GM23248 (cell line): ENCODE data around the gene SLC18A3. TPM values are rescaled to one million over a fixed set of nuclear protein-coding genes. Genes with fewer than 3 reads are reported as not detected.

ENCODE experiments used
- DNase-seq: peaks from one replicate; pipeline ENCODE4 v3.0.0-alpha.2; 2015
- H2AFZ ChIP-seq: fragments of 200-600 bp; sonication (generic); 2 replicates; pipeline ENCODE4 v1.6.1; 2016; ENCODE audit warnings: antibody characterized with exemption
- H3F3A ChIP-seq: fragments of 200-600 bp; sonication (generic); 2 replicates; pipeline ENCODE4 v1.6.1; 2016; ENCODE audit warnings: mild to moderate bottlenecking, antibody characterized with exemption, mixed run types; ENCODE audit not compliant: insufficient read depth
- H3K27ac ChIP-seq: fragments of 200-600 bp; sonication (generic); 2 replicates; pipeline ENCODE4 v1.5.1; 2016; ENCODE audit warnings: mild to moderate bottlenecking
- H3K27me3 ChIP-seq: fragments of 200-600 bp; sonication (generic); replicated peaks from 2 replicates; pipeline ENCODE4 v1.6.1; 2016; ENCODE audit warnings: mild to moderate bottlenecking; ENCODE audit not compliant: insufficient read depth
- H3K36me3 ChIP-seq: fragments of 200-600 bp; sonication (generic); 2 replicates; pipeline ENCODE4 v1.6.1; 2016; ENCODE audit warnings: low read depth, mild to moderate bottlenecking
- H3K4me1 ChIP-seq: fragments of 200-600 bp; sonication (generic); 2 replicates; pipeline ENCODE4 v1.6.1; 2016; ENCODE audit warnings: mild to moderate bottlenecking; ENCODE audit not compliant: insufficient read depth
- H3K4me2 ChIP-seq: fragments of 200-600 bp; sonication (generic); one replicate; pipeline ENCODE4 v1.6.1; 2016; ENCODE audit warnings: mild to moderate bottlenecking; ENCODE audit not compliant: unreplicated experiment
- H3K4me3 ChIP-seq: fragments of 200-600 bp; sonication (generic); 2 replicates; pipeline ENCODE4 v1.5.1; 2016; ENCODE audit warnings: mild to moderate bottlenecking
- H3K79me2 ChIP-seq: fragments of 200-600 bp; sonication (generic); 2 replicates; pipeline ENCODE4 v1.6.1; 2016; ENCODE audit warnings: mild to moderate bottlenecking; ENCODE audit not compliant: insufficient read depth
- H3K9ac ChIP-seq: fragments of 200-600 bp; sonication (generic); 2 replicates; pipeline ENCODE4 v1.6.1; 2016; ENCODE audit warnings: mild to moderate bottlenecking
- H3K9me2 ChIP-seq: fragments of 200-600 bp; sonication (generic); 2 replicates; pipeline ENCODE4 v1.6.1; 2016; ENCODE audit warnings: mixed run types, mild to moderate bottlenecking, moderate library complexity; ENCODE audit not compliant: insufficient read depth
- H3K9me3 ChIP-seq: fragments of 200-600 bp; sonication (generic); one replicate; pipeline ENCODE4 v1.6.1; 2017; ENCODE audit warnings: low read depth
- H4K20me1 ChIP-seq: fragments of 200-600 bp; sonication (generic); 2 replicates; pipeline ENCODE4 v1.6.0; 2016; ENCODE audit not compliant: insufficient read depth
- EZH2 ChIP-seq: fragments of 200-600 bp; sonication (generic); IDR thresholded peaks from 2 replicates; pipeline ENCODE4 v1.6.1; 2018; ENCODE audit warnings: antibody characterized with exemption, mild to moderate bottlenecking; ENCODE audit not compliant: insufficient read depth, poor library complexity, severe bottlenecking
- EZH2phosphoT487 ChIP-seq: fragments of 200-600 bp; sonication (generic); IDR thresholded peaks from 2 replicates; pipeline ENCODE4 v1.6.1; 2018; ENCODE audit warnings: antibody characterized with exemption, moderate library complexity, mild to moderate bottlenecking, low read depth; ENCODE audit not compliant: insufficient read depth
- WGBS, 2 experiments: methylation state at CpG; one replicate each; pipeline ENCODE4 v1.1.6; 2015 to 2017; ENCODE audit warnings: low lambda C conversion rate in 2 of 2, low coverage in 1 of 2; ENCODE audit errors: missing lambda C conversion rate in 2 of 2; 5-methylcytosine and 5-hydroxymethylcytosine counted together
- in situ Hi-C: fragments of 300-500 bp; cut with MboI; formaldehyde crosslinking; loops from 2 replicates; pipeline ENCODE4 v1.15.0; 2020
- polyA plus RNA-seq: library from polyadenylated mRNA; unstranded; fragments of >200 nt; fragmentation: Nextera tagmentation; extraction: Ambion mirVana; gene quantifications from 2 replicates; pipeline ENCODE4 v1.2.1, GENCODE V29; 2016
- total RNA-seq: library from RNA; depleted of rRNA; stranded (reverse); fragments of >200 nt; shearing (Covaris generic); gene quantifications from 2 replicates; pipeline ENCODE4 v1.2.3, GENCODE V29; 2014

Gene SLC18A3
- total and polyA plus RNA-seq, 2 experiments from 2014 or later: not detected

DNA sequence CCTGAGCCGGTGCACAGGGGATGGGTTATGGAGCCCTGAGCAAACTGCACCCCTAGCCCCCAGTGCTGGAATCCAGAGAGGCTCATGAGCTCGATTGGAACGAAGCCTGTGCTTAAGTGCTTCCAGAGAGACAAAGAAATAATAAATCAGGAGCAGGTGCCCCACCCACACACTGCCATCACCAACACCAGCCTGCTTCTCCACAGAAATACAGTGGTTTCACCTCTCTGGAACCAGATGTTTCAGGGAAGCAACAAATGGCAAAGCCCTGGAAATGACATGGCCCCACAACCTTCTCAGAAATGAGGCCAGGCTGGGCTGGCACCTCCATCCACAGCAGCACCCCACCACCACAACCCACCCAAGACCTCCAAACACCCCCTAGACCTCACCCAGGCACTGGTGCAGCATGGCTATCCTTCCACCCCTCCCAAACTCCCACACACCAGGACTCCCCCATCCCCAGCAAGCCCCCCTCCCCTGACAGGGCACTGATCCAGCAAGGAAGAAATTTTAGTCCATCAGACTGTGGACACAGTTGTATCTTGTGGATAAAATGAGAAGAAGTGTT, 4.1 kb upstream of the SLC18A3 start:
- TF ChIP-seq EZH2phosphoT487 (no peak), EZH2 (no peak)
- Histone ChIP-seq H3K9me2 (no peaks in the 10 kb centered on the region), H2AFZ (no peak overlapping the region), H3K4me2 (no peak overlapping the region), H4K20me1 (no peaks in the 10 kb centered on the region), H3K27ac (no peak overlapping the region), H3K4me3 (no peak overlapping the region), H3F3A (no peaks in the 10 kb centered on the region), H3K36me3 (no peaks in the 10 kb centered on the region), H3K4me1 (peaks cover 10% of the 10 kb centered on the region; the same call in 1 of the 2 replicates), H3K9ac (no peak overlapping the region), H3K27me3 (peaks cover 53% of the 10 kb centered on the region), H3K79me2 (no peaks in the 10 kb centered on the region), H3K9me3 (no peaks in the 10 kb centered on the region)
- in situ Hi-C loops: no loop called here
- DNase-seq: no peak
- 16 to 38% methylated on average over 1 to 3 of the region's 3 CpGs for WGBS, 2 experiments

DNA sequence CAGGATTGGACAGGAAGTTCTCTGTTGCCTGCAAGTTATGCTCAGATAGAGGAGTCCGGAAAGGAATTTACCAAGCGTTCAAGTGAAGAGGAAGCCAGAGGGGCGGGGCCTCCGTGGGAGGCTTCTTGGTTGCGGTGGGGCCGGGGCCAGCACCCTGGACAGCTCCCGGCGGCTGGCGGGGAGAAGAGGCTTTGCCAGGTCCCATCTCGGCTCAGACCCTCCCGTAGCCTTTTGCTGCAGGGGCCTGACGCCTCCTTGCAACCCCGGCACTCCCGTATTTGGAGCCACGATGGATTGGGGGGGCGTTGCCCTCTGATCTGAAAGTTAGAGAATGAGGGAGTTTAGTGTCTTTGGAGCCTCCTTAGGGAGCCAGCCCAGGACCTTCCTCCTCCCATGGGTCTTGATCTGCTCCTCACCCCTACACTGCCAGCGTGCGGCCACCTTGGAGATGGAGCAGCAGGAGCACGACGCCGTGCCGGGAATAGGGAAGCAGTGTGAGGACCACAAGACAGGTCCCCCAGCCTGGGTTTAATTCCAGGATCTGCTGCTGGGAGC, 3.1 kb upstream of the SLC18A3 start:
- H3K4me3 ChIP-seq: no peak overlapping the region
- H3K36me3 ChIP-seq: no peaks in the 10 kb centered on the region
- DNase-seq: peak; percentile 77
- peaks cover 63% of the 10 kb centered on the region for H3K27me3 ChIP-seq
- in situ Hi-C loops: no loop called here
- H3K27ac ChIP-seq: no peak overlapping the region
- H3K9me3 ChIP-seq: no peaks in the 10 kb centered on the region
- no peaks in the 10 kb centered on the region for H3K4me1 ChIP-seq
- no peaks in the 10 kb centered on the region for H3K9me2 ChIP-seq
- H4K20me1 ChIP-seq: no peaks in the 10 kb centered on the region
- H2AFZ ChIP-seq: no peak overlapping the region
- no peak for TF ChIP-seq EZH2
- TF ChIP-seq EZH2phosphoT487: no peak
- H3K79me2 ChIP-seq: no peaks in the 10 kb centered on the region
- no peak overlapping the region for H3K4me2 ChIP-seq
- 3 to 4% methylated on average over 21 to 22 of the region's 22 CpGs for WGBS, 2 experiments
- no peaks in the 10 kb centered on the region for H3F3A ChIP-seq
- no peak overlapping the region for H3K9ac ChIP-seq

DNA sequence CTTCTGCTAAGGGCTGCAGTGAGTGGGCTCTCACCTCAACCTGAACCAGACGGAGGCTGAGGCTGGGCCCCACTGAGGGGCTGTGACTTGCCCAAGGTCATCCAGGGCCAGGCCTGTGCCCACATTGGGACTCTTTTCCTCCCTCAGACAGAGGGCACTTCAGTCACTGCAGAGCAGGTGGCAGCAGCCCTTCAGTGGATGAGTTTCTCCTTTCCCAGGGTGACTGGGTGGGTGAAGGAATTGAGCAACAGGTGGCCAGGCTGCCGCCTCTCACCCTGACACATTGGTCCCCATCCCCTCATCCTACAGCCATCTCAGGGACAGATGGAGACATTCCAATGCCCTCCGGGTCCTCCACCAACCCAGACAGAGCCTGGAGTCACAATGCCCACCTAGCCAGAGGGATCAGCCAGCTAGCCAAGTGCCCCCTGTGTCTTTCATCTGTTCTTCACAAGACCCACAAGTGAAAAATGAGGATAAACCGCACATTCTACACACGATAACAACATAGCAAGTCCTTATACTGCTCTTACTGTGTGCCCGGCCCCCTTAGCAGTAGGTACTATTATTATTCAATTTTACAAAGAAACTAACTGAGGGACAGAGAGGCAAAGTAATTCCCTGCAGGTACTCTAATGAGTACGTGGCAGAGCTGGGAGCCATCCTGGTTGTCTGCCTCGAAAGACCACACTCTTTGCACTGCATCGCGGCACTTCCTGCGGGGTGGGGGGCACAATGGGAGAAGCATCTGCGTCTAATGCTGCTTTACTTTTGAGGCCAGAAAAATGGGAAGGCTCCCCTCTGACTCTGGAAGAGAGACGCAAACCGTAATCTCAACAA, 1.7 kb upstream of the SLC18A3 start:
- in situ Hi-C loops: no loop called here
- Histone ChIP-seq H3K9me3 (no peaks in the 10 kb centered on the region), H3K9ac (no peak overlapping the region), H3F3A (no peaks in the 10 kb centered on the region), H4K20me1 (no peaks in the 10 kb centered on the region), H3K4me2 (no peak overlapping the region), H2AFZ (no peak overlapping the region), H3K27ac (no peak overlapping the region), H3K36me3 (no peaks in the 10 kb centered on the region), H3K4me3 (no peak overlapping the region), H3K4me1 (no peaks in the 10 kb centered on the region), H3K27me3 (peaks cover 70% of the 10 kb centered on the region), H3K9me2 (no peaks in the 10 kb centered on the region), H3K79me2 (no peaks in the 10 kb centered on the region)
- no peak for DNase-seq
- TF ChIP-seq EZH2 (no peak), EZH2phosphoT487 (0 out of 2 replicates have a peak, but pooled peaks have one; percentile 16)
- 5 to 9% methylated on average over 14 of the region's 14 CpGs for WGBS, 2 experiments

DNA sequence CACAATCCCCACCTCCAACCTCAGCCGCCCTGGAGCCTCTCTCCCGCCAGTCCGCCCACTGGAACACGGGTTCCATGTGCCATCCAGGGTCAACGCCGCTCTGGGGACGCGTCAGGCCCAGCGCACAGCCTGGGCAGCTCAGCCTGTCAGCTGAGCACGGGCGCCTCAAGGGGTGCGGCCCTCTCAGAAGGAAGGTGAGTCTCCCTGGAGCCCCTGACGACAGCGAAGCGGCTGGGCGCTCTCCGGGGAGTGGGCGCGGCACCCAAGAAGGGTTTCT, 1.2 kb upstream of the SLC18A3 start:
- no peaks in the 10 kb centered on the region for H3K36me3 ChIP-seq
- no peaks in the 10 kb centered on the region for H3K9me3 ChIP-seq
- H3F3A ChIP-seq: no peaks in the 10 kb centered on the region
- H3K4me3 ChIP-seq: no peak overlapping the region
- no peak overlapping the region for H3K9ac ChIP-seq
- H2AFZ ChIP-seq: no peak overlapping the region
- TF ChIP-seq EZH2phosphoT487: no peak
- TF ChIP-seq EZH2: no peak
- WGBS, 2 experiments: 3 to 4% methylated on average over 19 of the region's 19 CpGs
- DNase-seq: no peak
- no peaks in the 10 kb centered on the region for H3K79me2 ChIP-seq
- no peaks in the 10 kb centered on the region for H3K4me1 ChIP-seq
- H4K20me1 ChIP-seq: no peaks in the 10 kb centered on the region
- in situ Hi-C loops: no loop called here
- no peaks in the 10 kb centered on the region for H3K9me2 ChIP-seq
- no peak overlapping the region for H3K4me2 ChIP-seq
- no peak overlapping the region for H3K27ac ChIP-seq
- peaks cover 70% of the 10 kb centered on the region for H3K27me3 ChIP-seq
